GM19455 (cell line): Measurements from ENCODE around the gene CLEC4F.
"Not testable (repeated sequence)": the region's sequence is repeated elsewhere in the genome, so short reads cannot be mapped to it uniquely, and the experiment has no call there.

Source experiments
- ATAC-seq: cut with Tn5 transposase; IDR thresholded peaks from one replicate; pipeline ENCODE4 v1.9.1; 2021; ENCODE audit not compliant: unreplicated experiment

Gene CLEC4F

DNA sequence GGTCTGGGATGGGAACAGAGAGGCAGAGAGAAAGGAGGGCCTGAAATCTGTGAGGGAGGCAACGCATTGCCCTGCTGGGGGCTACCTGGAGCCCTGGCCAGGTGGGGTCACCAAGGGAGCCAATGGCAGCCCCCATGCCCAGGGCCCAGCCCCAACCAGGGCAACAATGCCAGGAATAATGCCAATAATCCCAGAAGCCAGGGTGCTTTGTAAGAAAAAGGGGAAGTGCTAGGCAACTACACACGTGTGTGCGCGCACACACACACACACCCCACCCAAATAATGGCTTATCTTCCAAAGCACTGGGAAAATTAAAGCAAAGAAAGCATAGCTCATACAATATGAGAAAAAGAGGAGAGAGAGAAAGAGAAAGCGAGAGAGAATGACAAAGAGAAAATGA is 7.0 kb upstream of the CLEC4F start:
- ATAC-seq: no peak

DNA sequence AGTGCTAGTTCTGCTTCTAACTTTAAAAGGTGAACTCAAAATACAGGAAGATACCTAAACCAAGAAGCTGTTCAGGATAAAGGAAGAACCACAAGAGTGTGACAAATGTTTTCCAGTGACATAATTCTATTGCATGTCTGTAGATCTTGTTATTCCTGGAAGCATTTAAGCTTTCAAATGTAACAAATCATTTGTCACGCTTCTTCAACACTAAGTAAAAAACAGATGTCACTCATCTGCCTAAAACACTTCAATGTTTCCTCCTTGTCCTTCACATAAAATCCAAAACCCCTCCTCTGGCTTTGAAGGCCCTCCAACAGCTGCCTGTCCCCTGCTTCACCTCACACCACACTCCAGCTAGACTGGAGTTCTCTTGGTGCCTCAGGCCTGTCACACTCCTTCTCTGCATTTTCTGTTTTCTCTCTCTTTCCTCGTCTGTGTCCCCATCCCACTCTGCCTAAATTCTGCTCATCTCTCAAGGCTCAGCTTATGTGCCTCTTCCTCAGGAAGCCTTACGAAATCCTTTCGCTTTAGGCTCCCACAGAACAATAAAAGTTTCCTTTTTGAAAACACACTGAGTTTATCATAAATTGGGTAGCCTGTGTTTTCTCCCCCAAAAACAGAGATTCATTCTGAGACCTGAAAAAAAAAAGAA is 6.4 kb upstream of the CLEC4F start:
- no peak for ATAC-seq

DNA sequence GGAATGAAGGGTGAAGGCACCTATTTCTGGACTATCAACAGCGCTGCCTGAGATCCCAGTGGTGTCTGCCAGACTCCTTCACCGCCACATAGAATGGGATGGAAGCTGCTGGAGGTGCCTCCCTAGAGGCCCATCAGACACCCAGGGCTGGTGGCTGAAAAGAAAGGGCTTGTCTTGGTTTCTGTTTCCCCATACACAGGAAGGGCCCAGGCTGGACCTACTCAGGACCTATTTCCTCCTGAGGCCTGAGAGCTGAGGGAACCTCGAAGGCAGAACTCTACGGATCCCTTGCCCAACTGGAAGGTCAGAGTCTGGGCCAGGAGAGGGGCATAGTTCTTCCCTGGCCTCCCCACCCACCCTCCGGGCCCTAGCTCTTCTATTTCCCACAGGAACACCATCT is 2.9 kb upstream of the CLEC4F start:
- no peak for ATAC-seq

DNA sequence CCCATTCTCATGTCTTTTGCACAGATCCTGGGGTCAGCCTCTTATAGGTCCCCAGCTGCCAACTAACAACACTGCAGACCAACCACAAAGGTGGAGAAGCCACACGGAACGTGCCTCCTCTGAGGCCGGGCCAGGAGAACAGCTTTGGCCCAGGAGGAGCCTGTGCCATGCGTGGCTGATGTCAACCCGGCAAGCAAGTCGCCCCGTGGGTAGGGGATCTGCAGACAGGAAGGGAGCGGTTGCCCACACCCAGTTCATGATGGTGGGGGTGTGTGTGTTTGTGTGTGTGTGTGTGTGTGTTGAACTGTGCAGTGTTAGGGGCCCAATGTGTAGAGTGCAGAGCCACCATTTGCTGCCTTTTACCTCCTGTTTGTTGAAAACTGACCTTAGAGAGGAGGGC is 2.4 kb upstream of the CLEC4F start:
- no peak for ATAC-seq

DNA sequence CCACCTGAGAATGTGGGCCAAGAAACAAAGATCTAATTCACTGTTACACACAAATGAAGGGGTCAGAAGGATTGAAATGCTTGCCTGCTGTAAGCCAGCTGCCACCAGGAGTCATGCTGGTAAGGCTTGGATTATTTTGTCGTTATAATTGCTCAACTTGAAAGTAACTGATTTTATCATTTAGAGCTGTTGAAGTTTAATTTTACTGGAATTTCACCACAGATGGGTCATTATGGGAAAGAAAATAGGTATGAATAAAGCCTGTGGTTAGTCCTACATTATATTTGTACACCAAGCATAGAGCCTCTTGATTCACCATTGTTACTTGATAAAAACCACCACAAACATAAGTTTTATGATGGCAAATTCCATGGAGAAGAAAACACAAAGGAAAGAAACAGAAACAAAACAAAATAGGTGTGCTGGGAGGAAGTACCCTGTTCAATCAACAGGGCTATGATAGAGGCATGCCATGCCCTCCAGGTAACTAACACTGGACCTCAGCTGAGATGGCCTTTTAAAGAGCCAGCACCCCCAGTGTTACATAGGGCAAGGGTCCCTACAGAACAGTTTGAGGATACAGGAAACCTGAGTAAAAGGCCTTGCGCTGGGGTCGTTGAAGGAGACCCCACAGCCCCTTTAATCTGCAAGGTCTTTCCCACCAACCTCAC is 3.0 kb downstream of the CLEC4F start:
- no peak for ATAC-seq

DNA sequence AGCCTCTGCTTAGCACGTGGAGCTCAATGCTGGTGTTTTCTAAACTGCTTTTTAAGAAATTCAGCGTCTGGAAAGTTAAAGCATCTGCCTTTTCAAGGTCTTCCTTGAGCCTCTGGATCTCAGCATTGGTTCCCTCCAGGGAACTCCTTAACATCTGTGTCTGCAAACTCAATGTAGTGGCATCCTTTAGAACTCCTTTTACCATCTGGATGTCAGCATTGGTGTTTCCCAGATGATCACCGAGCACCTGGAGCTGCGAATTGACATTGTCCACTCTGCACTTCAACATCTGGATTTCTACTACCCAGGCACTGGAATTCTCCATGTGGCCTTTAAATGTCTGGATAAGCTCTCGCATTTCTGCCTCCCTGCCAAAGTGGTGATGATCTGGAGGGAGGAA is 3.7 kb downstream of the CLEC4F start:
- no peak for ATAC-seq

DNA sequence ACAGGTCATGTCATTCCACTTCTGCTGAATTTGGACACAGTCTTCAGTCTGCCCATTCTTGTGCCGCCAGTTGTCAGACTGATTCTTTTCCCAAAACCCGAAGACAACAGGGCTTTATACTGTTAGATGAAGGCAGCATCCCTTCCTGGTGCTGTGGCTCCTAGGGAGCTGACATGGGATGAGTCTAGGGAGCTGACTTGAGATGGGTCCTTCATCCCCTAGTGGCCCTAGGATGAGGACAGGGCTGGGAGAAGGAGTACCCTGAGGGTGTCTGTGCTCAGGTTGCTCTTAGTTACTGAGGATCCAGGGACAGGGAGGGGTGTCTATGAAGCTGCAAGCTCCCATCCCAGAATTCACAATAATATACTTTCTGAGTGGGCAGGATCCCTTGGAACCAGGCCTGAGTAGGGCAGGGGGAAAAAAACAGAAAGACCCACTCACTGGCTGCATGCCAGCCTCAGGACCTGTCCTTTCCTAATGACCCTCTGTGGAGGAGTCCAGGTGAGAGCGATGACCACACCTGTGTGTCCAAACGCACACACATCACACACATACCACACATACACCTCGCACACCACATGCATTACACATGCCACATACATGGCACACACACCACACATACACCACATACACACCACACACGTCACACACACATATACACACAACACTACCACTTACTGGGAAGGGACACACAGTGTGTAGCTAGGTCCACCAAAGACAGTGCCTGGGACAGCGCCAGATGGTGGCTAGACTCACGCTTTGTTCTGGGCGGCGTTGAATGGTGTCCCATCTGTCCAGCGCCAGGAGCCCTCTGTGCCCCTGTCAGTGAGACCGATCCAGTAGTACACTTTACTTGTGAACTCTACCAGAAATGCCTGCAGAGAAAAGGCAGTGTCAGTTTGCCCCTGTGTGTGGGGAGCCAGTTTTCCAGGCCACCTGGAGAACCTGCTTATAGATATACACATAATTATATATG is 11.1 kb downstream of the CLEC4F start:
- ATAC-seq: no peak

DNA sequence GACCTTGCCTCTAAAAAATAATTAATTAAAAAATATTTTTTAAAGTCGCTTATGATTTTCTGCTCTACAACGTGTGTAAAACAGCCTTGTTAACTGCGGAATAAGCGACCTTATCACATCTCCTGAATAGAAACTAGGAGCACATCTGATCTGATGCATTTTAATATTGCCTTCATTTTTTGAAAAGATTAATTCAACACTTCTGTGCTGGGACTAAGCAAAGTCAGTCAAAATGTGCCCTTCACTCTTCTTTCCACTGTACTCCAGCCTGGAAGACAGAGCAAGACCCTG is 12.6 kb downstream of the CLEC4F start:
- ATAC-seq: no peak

DNA sequence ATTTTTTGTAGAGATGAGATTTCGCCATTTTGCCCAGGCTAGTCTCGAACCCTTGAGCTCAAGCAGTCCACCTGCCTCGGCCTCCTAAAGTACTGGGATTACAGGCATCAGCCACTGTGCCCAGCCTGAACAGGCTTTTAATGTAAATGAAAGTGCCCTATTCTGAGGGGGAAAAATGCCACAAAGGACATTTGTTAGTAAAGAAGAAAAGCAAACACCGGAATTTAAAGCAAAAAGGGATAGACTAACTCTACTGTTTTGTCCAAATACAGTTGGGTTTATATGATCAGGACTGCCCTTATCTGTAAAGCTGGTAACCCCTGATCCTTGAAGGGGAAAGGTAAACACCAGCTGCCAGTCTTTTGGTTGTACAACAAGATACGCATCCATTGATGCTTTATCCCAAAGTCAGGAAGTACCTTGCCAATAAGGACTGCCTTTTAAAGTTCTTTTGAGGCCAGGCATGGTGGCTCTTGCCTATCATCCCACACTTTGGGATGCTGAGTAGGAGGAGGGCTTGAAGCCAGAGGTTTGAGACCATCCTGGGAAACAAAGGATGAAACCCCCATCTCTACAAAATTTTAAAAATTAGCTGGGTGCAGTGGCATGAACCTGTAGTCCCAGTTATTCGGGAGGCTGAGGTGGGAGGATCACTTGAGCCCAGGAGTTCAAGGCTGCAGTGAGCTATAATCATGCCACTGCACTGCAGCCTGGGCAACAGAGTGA is 13.1 kb downstream of the CLEC4F start:
- ATAC-seq: no peak

DNA sequence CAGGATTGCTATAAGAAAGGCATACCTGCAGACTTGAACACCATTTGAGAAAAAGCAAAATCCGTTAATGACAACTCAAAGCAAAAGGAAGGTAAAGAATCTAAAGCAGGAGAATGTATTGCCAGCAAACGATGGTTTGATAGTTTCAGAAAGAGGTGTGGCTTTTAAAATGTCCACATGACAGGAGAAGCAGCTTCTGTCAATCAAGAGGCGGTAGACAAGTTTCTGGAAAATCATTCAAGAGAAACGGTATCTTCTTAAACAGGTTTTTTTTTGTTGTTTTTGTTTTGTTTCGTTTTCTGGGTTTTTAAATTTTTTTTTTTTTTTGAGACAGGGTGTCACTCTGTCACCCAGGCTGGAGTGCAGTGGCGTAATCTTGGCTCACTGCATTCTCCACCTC is 13.8 kb downstream of the CLEC4F start:
- ATAC-seq: no peak

DNA sequence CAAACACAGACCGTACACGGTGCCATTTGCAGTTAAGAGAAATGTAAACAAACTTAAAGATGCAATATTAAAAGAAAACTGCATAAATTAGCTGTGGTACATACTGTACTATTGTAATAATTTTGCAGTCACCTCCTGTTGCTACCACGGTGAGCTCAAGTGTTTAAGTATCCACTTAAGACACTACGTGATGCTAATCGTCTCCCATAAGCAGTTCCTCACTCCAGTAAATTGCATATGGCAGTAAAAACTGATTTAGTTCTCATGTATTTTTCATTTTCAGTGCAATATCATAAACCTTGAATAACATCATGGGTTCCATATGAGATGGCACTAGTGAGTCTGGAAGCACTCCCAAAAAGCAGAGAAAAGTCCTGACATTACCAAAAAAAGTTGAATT is 14.4 kb downstream of the CLEC4F start:
- ATAC-seq: no peak

DNA sequence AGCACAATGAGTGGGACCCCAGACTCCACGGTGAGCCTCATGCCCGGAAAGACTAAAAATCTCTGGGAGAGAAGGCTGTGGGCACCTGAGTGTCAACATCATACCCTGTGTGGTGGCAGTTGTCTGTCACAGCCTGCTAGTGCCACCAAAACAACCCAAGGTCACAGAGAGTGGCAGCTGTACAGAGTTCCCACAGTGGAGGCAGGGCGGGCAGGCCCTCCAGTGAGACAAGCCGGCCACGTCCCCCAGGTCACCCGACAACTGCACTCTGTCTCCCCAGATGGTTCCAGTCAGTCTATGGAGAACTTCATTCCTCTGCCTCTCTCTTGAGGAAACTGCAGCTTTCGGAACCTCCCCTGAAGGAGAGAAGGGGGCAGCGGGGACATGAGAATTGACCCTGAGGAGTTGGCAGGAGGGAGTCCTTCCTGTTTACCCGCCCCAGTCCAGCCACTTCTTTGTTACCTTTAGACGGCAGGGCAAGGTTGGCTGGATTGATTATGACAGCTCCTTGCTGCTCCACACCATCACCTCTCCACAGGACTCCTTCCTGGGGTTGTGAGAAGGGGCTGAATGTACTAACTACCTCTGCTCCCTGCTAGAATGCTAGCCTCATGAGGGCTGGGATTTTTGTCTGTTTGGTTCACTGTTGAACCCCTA is 18.7 kb downstream of the CLEC4F start:
- no peak for ATAC-seq

DNA sequence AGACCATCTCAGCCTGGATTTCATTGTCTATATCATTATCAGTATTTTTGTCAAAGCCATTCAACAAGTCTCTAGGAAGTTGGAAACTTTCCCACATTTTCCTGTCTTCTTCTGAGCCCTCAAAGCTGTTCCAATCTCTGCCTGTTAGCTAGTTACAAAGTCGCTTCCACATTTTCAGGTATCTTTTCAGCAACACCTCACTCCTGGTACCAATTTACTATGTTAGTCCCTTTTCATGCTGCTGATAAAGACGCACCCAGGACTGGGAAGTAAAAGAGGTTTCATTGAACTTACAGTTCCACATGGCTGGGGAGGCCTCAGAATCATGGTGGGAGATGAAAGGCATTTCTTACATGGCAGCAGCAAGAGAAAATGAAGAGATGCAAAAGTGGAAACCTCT is 20.7 kb downstream of the CLEC4F start:
- ATAC-seq: no peak

DNA sequence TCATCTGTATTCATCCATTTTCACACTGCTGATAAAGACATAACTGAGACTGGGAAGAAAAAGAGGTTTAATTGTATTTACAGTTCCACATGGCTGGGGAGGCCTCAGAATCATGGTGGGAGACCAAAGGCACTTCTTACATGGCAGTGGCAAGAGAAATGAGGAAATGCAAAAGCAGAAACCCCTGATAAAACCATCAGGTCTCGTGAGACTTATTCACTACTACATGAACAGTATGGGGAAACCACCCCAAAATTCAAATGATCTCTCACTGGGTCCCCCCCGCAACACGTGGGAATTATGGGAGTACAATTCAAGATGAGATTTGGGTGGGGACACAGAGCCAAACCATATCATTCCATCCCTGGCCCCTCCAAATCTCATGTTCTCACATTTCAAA is 22.4 kb downstream of the CLEC4F start:
- ATAC-seq: not testable (repeated sequence)

DNA sequence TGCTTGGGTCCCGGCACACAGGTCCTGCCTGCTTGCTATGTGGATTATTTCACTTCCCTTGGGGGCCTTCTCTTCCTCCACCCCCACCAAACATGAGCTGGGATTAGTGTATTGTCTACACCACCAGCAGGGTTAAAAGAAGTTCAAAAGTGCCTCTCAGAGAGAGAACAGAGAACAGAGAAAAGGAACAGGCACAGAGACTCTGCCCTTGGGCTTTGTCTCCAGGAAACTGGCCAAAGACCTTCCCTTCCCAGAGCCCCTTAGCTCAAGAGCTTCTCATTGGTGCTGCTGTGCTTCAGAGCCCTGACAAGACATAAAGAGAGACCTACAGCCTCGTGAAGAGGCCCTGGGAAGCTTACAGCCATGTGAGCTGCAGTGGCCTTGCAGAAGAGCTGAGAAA is 22.9 kb downstream of the CLEC4F start:
- ATAC-seq: no peak

DNA sequence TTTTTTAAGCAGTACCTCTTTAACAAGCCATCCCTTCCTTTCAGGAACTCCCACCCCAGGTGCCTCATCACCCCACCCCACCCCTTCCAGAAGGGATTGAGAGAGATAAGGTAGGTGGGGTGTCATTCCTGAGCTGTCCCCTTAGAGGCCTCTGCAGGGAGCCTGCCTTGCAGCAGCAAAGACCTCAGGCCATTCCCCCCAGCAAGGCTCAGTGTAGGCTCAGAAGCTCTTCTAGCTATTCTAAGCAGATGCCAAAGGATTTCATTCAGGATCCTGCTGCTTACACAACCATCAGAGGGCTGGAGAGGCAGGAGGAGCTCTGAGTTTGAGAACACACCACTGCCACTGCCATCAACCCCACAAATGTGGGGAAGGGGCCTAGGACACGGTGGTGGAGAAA is 24.1 kb downstream of the CLEC4F start:
- ATAC-seq: no peak

DNA sequence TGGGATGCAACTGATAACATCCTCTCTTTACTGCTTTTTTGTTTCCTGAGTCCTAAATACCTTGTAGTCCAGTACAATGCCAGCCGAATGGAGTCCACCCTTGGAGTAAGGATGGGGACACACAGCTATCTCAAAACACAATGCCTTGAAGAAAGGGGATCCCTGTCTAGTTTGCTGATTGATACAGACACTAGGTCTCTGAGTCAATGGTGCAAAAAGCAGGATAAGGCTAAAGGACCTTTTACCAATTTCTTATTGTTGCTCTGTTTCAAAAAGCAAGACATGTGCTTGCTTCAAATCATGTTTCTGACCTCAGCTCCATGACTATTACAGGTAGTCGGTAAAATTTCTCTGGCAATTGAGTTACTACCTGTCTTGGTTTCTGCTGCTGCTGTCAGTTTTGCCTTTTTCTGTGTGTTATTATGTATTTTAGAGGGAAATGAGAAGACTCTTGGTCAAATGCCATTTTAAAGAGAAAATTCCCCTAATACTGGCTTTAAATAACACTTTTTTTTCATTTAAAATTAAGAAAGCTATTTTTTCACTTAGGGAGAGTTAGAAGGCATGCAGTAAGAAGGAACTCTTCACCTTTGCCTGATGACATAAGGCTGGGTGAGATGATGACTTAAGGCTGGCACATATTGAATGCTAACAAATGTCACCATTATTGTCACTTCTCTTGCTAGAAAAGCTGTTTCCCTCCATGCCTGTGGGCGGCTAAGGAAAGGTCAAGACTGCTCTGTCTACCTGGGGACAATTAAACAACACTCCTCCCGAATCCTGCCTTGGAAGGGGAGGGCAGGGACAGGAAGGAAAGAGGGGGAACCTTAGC is 25.0 kb downstream of the CLEC4F start:
- ATAC-seq: no peak

DNA sequence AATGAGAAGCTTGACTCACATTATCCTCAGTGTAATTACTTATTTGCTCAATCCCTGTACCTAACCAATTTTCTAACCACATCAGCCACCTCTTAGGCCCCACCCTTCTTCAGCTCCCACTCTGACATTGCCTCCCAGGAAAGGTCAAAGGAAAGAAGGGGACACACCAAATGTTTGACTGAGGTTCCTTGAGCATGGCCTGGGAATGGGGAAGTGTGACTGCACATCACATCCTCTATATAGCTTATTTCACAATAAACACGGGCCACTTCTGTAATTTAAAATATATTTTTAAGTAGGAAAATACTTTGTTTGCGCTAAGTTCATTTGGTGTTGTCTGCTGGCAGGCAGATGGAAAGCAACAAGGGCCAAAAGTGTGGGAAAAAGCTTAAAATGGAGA is 26.9 kb downstream of the CLEC4F start:
- no peak for ATAC-seq

DNA sequence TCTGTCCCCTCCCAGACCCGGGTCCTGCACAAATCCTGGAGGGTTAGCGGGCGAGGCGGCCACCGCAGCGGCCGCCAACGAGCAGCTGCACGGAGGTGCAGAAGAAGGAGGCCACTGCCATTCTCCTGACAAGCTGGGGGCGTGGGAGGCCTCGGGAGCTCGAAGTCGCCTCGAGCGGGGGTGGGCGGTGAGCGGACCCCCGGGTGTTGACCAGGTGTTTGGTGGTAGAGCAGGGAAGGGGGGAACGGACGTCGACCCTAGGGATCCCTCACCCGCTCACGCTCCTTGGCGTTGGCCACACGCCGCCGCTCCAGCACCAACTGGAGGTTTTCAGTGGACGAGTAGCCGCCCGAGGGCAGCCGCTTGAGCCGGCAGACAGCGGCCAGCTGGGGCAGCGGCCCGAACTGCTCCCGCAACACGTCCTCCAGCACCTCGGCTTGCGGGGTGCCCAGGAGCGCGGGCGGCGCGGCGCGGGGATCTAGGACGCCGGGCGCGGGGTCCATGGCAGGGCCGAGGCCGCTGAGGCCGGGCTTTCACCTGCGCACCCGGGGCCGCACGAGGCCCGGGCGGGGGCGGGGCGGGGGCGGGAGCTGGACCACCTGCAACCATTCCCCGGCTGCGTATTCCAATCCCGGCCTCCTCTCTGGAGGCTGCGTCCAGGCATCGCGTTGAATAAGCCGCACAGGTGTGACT is 30.1 kb downstream of the CLEC4F start, which contains the start of gene FIGLA:
FIGLA (minus strand) TSS at position 508 of the 693 bp plus-strand sequence; CDS start at position 503, 5 bp downstream.
- no peak for ATAC-seq
